Prostate gland (tissue), 2 donors: ENCODE results near the gene FAM180B. TPM values are rescaled to one million over a fixed set of nuclear protein-coding genes. Genes with fewer than 3 reads are reported as not detected.

Experiments used
- DNase-seq: peaks from one replicate; pipeline ENCODE4 v3.0.0-alpha.2; 2019; ENCODE audit warnings: low spot score
- H3K27ac ChIP-seq, 2 donors: fragments of 200-600 bp; sonication (generic); 2 replicates each; pipeline ENCODE4 v1.5.1; 2017 to 2019
- H3K27me3 ChIP-seq: fragments of 200-600 bp; sonication (generic); replicated peaks from 2 replicates; pipeline ENCODE4 v1.5.1; 2019; ENCODE audit not compliant: insufficient read depth
- H3K36me3 ChIP-seq, 2 donors: fragments of 200-600 bp; sonication (generic); 1 replicate in 1 of 2; 2 replicates in 1 of 2; pipeline versions ENCODE4 v1.5.1 to v1.8.1; 2017 to 2019
- H3K4me1 ChIP-seq: fragments of 200-600 bp; sonication (generic); replicated peaks from 2 replicates; pipeline ENCODE4 v1.5.1; 2019
- H3K4me3 ChIP-seq, 2 donors: fragments of 200-600 bp; sonication (generic); 2 replicates each; pipeline ENCODE4 v1.5.1; 2017 to 2019
- H3K9me3 ChIP-seq: fragments of 200-600 bp; sonication (generic); 2 replicates; pipeline ENCODE4 v1.5.1; 2017
- CTCF ChIP-seq, 4 experiments: fragments of 200-600 bp in 2 of 4; fragments of 450-650 bp in 2 of 4; sonication (generic) in 2 of 4; IDR thresholded peaks; 1 replicate in 3 of 4; 2 replicates in 1 of 4; pipeline ENCODE4 v1.5.1; 2016 to 2019; ENCODE audit warnings: antibody characterized with exemption in 4 of 4, mild to moderate bottlenecking in 2 of 4, moderate library complexity in 2 of 4
- POLR2A ChIP-seq: fragments of 450-650 bp; IDR thresholded peaks from one replicate; pipeline ENCODE4 v1.6.1; 2016; ENCODE audit warnings: antibody characterized with exemption, mild to moderate bottlenecking
- POLR2AphosphoS5 ChIP-seq: sonication (generic); formaldehyde crosslinking; IDR thresholded peaks from one replicate; pipeline ENCODE4 v1.6.1; 2017; ENCODE audit warnings: antibody characterized with exemption
- WGBS: methylation state at CpG from one replicate; pipeline ENCODE4 v1.1.5; 2018; 5-methylcytosine and 5-hydroxymethylcytosine counted together
- intact Hi-C: fragments of 100-400 bp; cut with DNase I; formaldehyde crosslinking; loops from one replicate; pipeline ENCODE4 v1.14.2; 2022
- total RNA-seq, 2 donors: library from RNA; depleted of rRNA; stranded (reverse); fragments of >200 nt; gene quantifications; one replicate each; pipeline ENCODE4 v1.1.0, GENCODE V29; 2016

Gene FAM180B
- total RNA-seq: not detected

- 75% methylated on average over 12 of the region's 12 CpGs for whole genome bisulfite sequencing
- Histone ChIP-seq H3K27me3 (no peaks in the 10 kb centered on the region), H3K4me3 (no peak within 1 kb of the TSS), H3K36me3 (peaks cover 5 to 24% of the 10 kb centered on the region in 2 donors), H3K4me1 (no peaks in the 10 kb centered on the region), H3K27ac (no peak within 1 kb of the TSS), H3K9me3 (no peaks in the 10 kb centered on the region)
- intact Hi-C loops: no loop called here
- no peak for TF ChIP-seq CTCF (IDR thresholded peaks at IDR 0.05)
- no peak for TF ChIP-seq POLR2AphosphoS5
- TF ChIP-seq POLR2A: no peak
- DNase-seq: no peak
Measured at GRCh38 chr11:47586098-47586855, at the start of gene FAM180B. TSS of gene FAM180B (plus strand) at chr11:47586678. CDS start at chr11:47586769, 91 bp downstream.

GRCh38 chr11:47536915-47537314, 49.6 kb upstream of the FAM180B start:
- no peak for DNase-seq
- H3K4me1 ChIP-seq: no peaks in the 10 kb centered on the region
- H3K36me3 ChIP-seq: no peaks in the 10 kb centered on the region
- TF ChIP-seq POLR2A (no peak), CTCF (IDR thresholded peaks at IDR 0.05) (no peak), POLR2AphosphoS5 (no peak)
- no peaks in the 10 kb centered on the region for H3K9me3 ChIP-seq
- no peak overlapping the region for H3K4me3 ChIP-seq
- H3K27ac ChIP-seq: no peak overlapping the region
- WGBS: 8% methylated on average over 3 of the region's 3 CpGs
- no peaks in the 10 kb centered on the region for H3K27me3 ChIP-seq
- intact Hi-C loops: no loop called here

- H3K36me3 ChIP-seq: no peaks in the 10 kb centered on the region
- WGBS: 60% methylated on average over 10 of the region's 10 CpGs
- H3K9me3 ChIP-seq: no peaks in the 10 kb centered on the region
- H3K27ac ChIP-seq: no peak overlapping the region
- DNase-seq: no peak
- H3K4me3 ChIP-seq: no peak overlapping the region
- intact Hi-C loops: no loop called here
- H3K4me1 ChIP-seq: no peaks in the 10 kb centered on the region
- no peak for TF ChIP-seq POLR2A
- TF ChIP-seq POLR2AphosphoS5: no peak
- no peak for TF ChIP-seq CTCF (IDR thresholded peaks at IDR 0.05)
- no peaks in the 10 kb centered on the region for H3K27me3 ChIP-seq
Measured at GRCh38 chr11:47538741-47539565, 47.5 kb upstream of the FAM180B start.

- Histone ChIP-seq H3K27ac (no peak overlapping the region), H3K9me3 (no peaks in the 10 kb centered on the region), H3K4me3 (no peak overlapping the region), H3K4me1 (no peaks in the 10 kb centered on the region), H3K36me3 (no peaks in the 10 kb centered on the region), H3K27me3 (no peaks in the 10 kb centered on the region)
- DNase-seq: no peak
- intact Hi-C loops: no loop called here
- TF ChIP-seq POLR2AphosphoS5: no peak
- no peak for TF ChIP-seq POLR2A
- no peak for TF ChIP-seq CTCF (IDR thresholded peaks at IDR 0.05)
- WGBS: 39% methylated on average over 2 of the region's 2 CpGs
Measured at GRCh38 chr11:47539681-47540039, 46.8 kb upstream of the FAM180B start.
